Keratinocyte (primary cell): ENCODE results near the gene SSTR1.

ENCODE experiments used
- CTCF ChIP-seq, 3 experiments: IDR thresholded peaks in 1 of 3; conservative IDR thresholded peaks in 1 of 3; optimal IDR thresholded peaks in 1 of 3; 2 replicates in 2 of 3; 3 replicates in 1 of 3; pipeline versions ENCODE3 to v1.5.1; 2011; ENCODE audit warnings: low read length in 3 of 3, mild to moderate bottlenecking in 3 of 3, moderate library complexity in 2 of 3, control low read depth in 1 of 3, inconsistent platforms in 1 of 3; ENCODE audit not compliant: insufficient read depth in 2 of 3; ENCODE audit errors: extremely low read depth in 1 of 3
- EZH2 ChIP-seq: IDR thresholded peaks from one replicate; pipeline ENCODE4 v1.6.1; 2012; ENCODE audit warnings: inconsistent platforms, mild to moderate bottlenecking, low read length, moderate library complexity

- TF ChIP-seq CTCF (optimal IDR thresholded peaks at IDR 0.05 in 1 of 3, IDR thresholded peaks at IDR 0.05 in 1 of 3, conservative IDR thresholded peaks at IDR 0.05 in 1 of 3; ENCODE audit: extremely low read depth in 1 of 3, insufficient read depth in 2 of 3, low read length in 3 of 3) (no peak), EZH2 (no peak)
Measured at GRCh38 chr14:38233218-38233617, 25.5 kb downstream of the SSTR1 start.
